HG02642 (cell line): Measurements from ENCODE around the gene CEP112.
A peak's percentile ranks its signal among the peaks of the same experiment; 100 is the strongest.
"Not testable (repeated sequence)": the region's sequence is repeated elsewhere in the genome, so short reads cannot be mapped to it uniquely, and the experiment has no call there.

ENCODE experiments used
- ATAC-seq: cut with Tn5 transposase; IDR thresholded peaks from one replicate; pipeline ENCODE4 v1.9.1; 2021; ENCODE audit warnings: mild to moderate bottlenecking; ENCODE audit not compliant: unreplicated experiment, poor library complexity

CEP112 gene

DNA sequence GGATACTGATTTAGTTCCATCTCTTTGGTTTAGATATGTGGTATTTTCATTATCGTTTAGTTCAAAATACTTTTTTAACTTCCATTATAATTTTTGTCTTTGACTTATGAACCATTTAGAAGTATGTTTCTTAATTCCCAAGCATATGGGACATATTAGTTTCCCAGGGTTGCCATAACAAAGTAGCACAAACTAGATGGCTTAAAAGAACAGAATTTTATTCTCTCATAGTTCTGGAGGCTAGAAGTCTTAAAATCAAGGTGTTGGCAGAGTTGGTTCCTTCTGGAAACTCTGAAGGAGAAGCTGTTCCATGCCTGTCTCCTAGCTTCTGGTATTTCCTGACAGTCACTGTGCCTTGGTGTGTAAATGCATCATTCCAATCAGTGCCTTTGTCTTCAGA lies 339.0 kb downstream of the CEP112 start:
- ATAC-seq: no peak

DNA sequence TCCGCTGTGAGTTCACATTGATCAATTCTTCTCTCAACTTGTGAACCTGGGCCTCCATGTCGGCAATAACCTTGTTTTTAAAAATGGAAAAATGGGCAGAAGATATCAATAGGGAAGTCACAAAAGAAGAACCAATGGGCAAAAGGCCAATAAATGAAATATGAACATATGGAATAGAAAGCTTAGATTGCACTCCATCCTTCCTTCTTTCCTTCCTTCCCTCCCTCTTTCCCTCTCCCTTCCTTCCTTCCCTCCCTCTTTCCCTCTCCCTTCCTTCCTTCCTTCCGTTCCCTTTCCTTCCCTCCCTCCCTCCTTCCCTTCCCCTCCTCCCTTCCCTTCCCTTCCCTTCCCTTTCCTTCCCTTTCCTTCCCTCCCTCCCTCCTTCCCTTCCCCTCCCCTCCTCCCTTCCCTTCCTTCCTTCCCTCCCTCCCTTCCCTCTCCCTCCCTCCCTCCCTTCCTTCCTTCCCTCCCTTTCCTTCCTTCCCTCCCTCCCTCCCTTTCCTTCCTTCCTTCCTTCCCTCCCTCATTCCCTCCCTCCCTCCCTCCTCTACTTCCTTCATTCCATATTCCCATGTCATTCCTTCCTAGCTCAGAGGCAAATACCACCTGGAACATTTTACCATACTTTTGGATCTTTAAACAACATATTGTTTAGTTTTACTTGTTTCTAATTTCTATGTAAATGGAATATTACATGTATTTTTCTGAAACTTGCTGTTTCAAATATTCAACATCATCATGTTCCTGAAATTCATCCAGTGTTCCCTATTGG lies 339.8 kb downstream of the CEP112 start:
- no peak for ATAC-seq

- ATAC-seq: peak; percentile 48
Measured at GRCh38 chr17:65850486-65850885, 341.4 kb downstream of the CEP112 start.

DNA sequence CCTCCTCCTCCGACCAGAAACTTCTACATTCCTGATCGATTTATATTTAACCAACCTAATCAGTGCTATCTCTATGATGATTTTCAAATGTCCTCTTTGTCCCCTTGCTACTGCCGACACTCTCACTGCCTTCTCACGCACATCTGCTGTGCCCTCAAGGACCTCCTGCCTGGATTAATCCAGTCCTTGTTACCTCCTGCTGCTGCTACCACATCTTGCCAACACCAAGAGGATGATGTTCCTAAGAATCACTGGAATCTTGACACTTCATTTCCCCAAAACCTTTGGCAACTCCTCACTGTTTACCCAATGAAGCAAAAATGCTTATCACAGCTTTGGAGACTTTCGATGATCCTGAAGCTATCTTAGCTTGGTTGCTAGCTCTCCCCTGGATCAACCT lies 343.2 kb downstream of the CEP112 start:
- ATAC-seq: no peak

DNA sequence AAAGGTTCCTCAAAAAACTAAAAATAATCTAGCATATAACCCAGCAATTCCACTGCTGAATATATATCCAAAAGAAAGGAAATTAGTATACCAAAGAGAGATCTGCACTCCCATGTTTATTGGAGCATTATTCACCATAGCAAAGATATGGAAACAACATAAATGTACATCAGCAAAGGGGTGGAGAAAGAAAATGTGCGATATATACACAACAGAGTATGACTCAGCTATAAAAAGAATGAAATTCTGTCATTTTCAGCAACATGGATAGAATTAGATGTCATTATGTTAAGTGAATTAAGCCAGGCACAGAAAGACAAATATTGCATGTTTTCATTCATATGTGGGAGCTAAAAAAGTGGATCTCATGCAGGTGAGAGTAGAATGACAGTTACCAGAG lies 350.8 kb downstream of the CEP112 start:
- ATAC-seq: no peak

DNA sequence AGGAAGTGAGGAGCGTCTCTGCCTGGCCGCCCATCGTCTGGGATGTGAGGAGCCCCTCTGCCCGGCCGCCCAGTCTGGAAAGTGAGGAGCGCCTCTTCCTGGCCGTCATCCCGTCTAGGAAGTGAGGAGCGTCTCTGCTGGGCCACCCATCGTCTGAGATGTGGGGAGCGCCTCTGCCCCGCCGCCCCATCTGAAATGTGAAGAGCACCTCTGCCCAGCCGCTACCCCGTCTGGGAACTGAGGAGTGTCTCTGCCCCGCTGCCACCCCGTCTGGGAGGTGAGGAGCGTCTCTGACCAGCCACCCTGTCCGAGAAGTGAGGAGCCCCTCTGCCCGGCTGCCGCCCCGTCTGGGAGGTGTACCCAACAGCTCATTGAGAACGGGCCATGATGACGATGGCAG lies 354.7 kb downstream of the CEP112 start:
- ATAC-seq: not testable (repeated sequence)

DNA sequence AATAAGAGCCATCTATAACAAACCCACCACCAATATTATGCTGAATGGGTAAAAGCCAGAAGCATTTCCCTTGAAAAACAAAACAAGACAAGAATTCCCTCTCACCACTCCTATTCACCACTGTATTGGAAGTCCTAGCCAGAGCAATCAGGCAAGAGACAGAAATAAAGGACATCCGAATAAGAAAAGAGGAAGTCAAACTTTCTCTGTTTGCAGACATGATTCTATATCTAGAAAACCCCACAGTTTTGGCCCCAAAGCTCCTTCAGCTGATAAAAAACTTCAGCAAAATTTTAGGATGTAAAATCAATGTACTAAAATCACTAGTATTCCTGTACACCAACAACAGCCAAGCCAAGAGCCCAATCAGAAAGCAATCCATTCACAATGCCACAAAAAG lies 358.7 kb downstream of the CEP112 start:
- ATAC-seq: no peak

DNA sequence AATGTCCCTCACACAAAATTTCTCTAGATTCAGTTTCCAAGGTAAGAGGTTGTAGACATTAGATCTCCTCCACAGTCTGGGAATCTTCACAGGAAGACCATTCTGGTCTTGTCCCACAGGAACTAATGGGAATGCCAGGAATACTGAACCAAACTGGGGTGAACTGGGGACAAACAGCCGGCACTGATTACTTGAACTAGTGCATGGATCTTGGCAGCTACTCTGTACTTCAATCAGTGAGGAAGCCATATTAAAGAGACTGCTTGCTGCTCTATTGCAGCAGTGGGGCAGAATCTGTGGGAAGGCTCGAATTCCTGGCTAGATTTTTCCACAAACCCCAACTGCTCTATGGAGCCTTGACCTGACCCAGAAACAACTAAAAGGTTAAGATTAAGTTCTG lies 361.6 kb downstream of the CEP112 start:
- ATAC-seq: no peak

GRCh38 chr17:65826577-65826976 lies 365.4 kb downstream of the CEP112 start:
- ATAC-seq: not testable (repeated sequence)

GRCh38 chr17:65824901-65825300 lies 367.0 kb downstream of the CEP112 start:
- no peak for ATAC-seq

DNA sequence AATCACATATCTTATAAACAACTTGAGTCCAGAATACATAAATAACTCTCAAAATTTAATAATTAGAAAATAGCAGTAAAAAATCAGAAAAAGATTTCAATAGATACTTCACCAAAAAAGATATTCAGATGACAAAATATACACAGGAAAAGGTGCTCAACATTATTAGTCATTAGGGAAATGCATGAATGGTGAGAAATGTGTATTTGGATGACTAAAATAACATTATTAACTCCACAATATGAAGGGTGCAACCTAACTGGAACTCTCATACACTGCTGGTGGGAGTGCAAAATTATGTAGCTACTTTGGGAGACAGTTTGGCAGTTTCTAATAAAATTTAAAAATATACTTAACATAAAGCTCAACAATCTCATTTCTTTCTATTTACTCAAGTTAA lies 368.2 kb downstream of the CEP112 start:
- ATAC-seq: no peak

DNA sequence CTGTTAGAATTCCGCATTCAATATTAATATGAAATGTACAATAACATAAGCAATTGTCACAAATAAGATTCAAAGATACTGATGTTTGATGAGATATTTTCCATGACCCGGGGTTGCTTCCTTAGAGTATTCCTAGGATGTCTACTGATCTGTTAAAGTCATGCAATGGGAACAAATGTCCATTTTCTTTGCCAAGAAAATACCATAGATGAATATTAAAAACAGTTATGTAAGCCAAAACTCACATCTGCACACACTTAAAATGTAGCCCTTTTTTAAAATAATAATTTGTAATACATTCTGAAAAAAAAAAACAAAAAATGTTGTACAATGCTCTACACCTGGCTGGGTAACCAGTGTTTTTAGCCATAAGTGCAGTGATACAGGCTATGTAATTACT lies 371.1 kb downstream of the CEP112 start:
- ATAC-seq: no peak

- no peak for ATAC-seq
Measured at GRCh38 chr17:65820306-65820705, 371.6 kb downstream of the CEP112 start.

DNA sequence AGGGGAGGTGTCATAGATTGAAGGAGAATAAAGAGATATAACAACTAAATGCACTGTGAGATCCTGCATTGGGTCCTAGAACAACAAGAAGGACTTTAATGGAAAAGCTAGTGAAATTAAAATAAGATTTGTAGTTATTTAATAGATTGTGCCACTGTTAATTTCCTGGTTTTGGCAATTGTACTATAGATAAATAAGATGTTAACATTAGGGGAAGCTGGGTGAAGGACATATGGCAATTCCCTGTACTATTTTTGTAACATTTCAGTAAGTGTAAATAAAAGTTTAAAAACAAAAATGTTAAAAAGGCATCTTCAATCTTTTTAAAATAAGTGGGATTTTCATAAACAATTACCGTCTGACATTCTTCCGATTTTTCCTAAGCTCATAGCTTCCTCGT lies 372.1 kb downstream of the CEP112 start:
- ATAC-seq: no peak

- ATAC-seq: no peak
Measured at GRCh38 chr17:65817951-65818350, 374.0 kb downstream of the CEP112 start.

DNA sequence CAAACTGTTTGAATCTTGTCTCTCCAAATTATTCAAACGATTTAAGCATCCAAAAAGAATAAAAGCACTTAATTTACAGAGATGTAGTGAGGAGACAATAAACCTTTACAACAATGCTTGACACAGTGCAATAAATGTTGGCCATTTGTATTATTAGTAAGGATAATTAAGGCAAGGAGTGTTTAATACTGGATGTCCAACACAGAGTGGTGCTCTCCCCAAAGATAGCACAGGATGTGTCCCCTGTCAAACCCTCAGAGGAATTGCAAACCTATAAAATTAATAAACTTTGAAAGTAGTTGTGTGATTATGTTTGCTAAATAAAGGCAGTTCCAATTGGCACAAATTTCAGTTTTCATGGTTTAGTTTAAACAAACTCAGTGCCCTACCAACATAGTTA lies 377.5 kb downstream of the CEP112 start:
- no peak for ATAC-seq

DNA sequence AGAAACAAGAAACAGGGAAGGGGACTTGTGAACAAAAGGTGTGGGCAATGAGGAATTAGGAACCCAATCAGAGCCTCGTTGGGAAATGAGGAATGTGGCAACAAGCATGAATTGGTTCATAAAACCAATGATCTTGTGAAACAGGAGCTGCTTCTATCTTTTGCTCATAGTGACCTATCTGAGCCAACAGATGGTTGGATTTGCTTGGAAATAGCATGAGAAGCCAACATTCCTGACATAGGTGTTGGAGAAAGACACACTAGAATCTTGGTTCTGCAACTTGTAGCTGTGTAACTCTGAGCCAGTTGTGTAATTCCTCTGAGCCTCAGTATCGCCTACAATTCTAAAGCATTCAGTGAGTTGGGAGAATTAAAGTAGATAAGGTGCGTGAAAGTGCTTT lies 378.6 kb downstream of the CEP112 start:
- no peak for ATAC-seq

- ATAC-seq: no peak
Measured at GRCh38 chr17:65811043-65811442, 380.9 kb downstream of the CEP112 start.

DNA sequence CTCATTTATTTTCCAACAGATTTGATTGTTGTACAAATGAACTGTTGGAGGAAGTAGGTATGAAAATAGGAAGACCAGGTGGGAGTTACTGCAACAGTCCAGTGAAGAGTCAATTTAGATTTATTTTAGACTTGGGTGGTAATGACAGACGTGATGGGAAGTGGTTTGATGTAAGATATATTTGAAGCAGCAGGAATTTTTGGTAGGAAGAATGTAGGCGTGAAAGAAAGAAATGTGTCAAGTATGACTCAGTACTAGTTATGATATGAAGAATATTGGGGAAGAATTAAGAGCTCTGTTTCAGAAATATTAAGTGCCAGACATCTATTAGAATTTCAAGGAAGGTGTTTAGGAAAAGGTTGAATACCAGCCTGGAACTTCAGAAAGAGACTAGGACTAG lies 382.6 kb downstream of the CEP112 start:
- no peak for ATAC-seq

DNA sequence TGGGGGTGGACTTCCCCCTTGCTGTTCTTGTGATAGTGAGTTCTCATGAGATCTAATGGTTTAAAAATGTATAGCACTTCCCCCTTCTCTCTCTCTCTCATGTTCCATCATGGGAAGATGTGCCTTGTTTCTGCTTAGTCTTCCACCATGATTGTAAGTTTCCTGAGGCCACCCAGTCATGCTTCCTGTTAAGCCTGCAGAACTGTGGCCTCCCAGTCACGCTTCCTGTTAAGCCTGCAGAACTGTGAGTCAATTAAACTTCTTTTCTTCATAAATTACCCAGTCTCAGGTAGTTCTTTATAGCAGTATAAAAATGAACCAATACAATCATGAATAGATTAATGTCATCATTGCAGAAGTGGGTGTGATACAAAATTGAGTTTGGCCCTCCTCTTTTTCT lies 383.4 kb downstream of the CEP112 start:
- ATAC-seq: not testable (repeated sequence)

- ATAC-seq: no peak
Measured at GRCh38 chr17:65807361-65807760, 384.6 kb downstream of the CEP112 start.

DNA sequence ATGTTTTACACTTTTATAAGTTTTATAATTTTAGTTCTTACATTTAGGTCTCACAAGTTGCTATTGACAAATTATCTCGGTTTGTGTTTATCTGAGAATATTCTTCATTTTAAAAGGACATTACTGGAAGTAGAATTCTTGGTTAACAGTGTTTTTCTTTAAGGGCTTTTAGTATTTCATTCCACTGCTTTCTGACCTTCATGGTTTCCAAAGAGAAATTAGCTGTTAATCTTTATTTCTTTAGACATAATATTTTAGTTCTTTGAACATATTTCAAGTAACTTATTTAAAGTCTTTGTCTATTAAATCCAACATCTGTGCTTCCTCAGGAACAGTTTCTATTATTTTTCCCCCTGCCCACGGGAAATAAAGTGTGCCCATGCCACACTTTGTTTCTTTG lies 390.4 kb downstream of the CEP112 start:
- ATAC-seq: no peak

DNA sequence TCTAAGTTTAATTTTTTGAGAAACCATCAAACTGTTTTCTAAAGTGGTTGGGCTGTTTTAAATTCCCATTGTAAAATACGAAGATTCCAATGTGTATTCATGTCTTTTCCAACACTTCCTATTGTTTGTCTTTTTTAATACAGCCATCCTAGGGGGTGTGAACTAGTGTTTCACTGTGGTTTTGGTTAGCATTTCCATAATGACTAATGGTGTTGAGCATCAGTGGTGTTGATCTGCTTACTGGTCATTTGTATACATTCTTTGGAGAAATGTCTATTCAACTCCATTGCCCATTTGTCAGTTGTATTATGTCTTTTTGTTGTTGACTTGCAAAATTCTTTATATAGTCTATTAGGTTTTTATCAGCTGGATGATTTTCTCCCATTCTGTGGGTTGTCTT lies 391.3 kb downstream of the CEP112 start:
- ATAC-seq: no peak
